GM18519 (cell line): ENCODE data around the gene MUC5B.
"Not testable (repeated sequence)": the region's sequence is repeated elsewhere in the genome, so short reads cannot be mapped to it uniquely, and the experiment has no call there.

ENCODE experiments used
- ATAC-seq: cut with Tn5 transposase; IDR thresholded peaks from one replicate; pipeline ENCODE4 v1.9.1; 2021; ENCODE audit warnings: mild to moderate bottlenecking, moderate library complexity; ENCODE audit not compliant: unreplicated experiment, low FRiP score

MUC5B gene

DNA sequence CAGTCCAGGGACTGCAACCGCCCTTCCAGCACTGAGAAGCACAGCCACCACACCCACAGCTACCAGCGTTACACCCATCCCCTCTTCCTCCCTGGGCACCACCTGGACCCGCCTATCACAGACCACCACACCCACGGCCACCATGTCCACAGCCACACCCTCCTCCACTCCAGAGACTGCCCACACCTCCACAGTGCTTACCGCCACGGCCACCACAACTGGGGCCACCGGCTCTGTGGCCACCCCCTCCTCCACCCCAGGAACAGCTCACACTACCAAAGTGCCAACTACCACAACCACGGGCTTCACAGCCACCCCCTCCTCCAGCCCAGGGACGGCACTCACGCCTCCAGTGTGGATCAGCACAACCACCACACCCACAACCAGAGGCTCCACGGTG lies 19.9 kb downstream of the MUC5B start:
- ATAC-seq = not testable (repeated sequence)

DNA sequence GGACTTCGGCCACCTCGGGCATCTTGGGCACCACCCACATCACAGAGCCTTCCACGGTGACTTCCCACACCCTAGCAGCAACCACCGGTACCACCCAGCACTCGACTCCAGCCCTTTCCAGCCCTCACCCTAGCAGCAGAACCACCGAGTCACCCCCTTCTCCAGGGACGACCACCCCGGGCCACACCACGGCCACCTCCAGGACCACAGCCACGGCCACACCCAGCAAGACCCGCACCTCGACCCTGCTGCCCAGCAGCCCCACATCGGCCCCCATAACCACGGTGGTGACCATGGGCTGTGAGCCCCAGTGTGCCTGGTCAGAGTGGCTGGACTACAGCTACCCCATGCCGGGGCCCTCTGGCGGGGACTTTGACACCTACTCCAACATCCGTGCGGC lies 20.7 kb downstream of the MUC5B start:
- ATAC-seq = not testable (repeated sequence)

DNA sequence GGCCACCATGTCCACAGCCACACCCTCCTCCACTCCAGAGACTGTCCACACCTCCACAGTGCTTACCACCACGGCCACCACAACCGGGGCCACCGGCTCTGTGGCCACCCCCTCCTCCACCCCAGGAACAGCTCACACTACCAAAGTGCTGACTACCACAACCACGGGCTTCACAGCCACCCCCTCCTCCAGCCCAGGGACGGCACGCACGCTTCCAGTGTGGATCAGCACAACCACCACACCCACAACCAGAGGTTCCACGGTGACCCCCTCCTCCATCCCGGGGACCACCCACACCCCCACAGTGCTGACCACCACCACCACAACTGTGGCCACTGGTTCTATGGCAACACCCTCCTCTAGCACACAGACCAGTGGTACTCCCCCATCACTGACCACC lies 21.7 kb downstream of the MUC5B start:
- ATAC-seq = not testable (repeated sequence)

GRCh38 chr11:1245717-1246116 lies 22.9 kb downstream of the MUC5B start:
- not testable (repeated sequence) for ATAC-seq

DNA sequence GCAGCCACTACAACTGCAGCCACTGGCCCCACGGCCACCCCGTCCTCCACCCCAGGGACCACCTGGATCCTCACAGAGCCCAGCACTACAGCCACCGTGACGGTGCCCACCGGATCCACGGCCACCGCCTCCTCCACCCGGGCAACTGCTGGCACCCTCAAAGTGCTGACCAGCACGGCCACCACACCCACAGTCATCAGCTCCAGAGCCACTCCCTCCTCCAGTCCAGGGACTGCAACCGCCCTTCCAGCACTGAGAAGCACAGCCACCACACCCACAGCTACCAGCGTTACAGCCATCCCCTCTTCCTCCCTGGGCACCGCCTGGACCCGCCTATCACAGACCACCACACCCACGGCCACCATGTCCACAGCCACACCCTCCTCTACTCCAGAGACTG lies 23.4 kb downstream of the MUC5B start:
- not testable (repeated sequence) for ATAC-seq

DNA sequence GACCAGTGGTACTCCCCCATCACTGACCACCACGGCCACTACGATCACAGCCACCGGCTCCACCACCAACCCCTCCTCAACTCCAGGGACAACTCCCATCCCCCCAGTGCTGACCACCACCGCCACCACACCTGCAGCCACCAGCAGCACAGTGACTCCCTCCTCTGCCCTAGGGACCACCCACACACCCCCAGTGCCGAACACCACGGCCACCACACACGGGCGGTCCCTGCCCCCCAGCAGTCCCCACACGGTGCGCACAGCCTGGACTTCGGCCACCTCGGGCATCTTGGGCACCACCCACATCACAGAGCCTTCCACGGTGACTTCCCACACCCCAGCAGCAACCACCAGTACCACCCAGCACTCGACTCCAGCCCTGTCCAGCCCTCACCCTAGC lies 24.2 kb downstream of the MUC5B start:
- not testable (repeated sequence) for ATAC-seq

GRCh38 chr11:1248951-1249350 lies 26.1 kb downstream of the MUC5B start:
- not testable (repeated sequence) for ATAC-seq

GRCh38 chr11:1250411-1250810 lies 27.5 kb downstream of the MUC5B start:
- not testable (repeated sequence) for ATAC-seq

DNA sequence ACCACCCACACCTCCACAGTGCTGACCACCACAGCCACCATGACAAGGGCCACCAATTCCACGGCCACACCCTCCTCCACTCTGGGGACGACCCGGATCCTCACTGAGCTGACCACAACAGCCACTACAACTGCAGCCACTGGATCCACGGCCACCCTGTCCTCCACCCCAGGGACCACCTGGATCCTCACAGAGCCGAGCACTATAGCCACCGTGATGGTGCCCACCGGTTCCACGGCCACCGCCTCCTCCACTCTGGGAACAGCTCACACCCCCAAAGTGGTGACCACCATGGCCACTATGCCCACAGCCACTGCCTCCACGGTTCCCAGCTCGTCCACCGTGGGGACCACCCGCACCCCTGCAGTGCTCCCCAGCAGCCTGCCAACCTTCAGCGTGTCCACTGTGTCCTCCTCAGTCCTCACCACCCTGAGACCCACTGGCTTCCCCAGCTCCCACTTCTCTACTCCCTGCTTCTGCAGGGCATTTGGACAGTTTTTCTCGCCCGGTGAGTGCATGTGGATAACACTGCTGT lies 28.4 kb downstream of the MUC5B start:
- ATAC-seq = no peak

DNA sequence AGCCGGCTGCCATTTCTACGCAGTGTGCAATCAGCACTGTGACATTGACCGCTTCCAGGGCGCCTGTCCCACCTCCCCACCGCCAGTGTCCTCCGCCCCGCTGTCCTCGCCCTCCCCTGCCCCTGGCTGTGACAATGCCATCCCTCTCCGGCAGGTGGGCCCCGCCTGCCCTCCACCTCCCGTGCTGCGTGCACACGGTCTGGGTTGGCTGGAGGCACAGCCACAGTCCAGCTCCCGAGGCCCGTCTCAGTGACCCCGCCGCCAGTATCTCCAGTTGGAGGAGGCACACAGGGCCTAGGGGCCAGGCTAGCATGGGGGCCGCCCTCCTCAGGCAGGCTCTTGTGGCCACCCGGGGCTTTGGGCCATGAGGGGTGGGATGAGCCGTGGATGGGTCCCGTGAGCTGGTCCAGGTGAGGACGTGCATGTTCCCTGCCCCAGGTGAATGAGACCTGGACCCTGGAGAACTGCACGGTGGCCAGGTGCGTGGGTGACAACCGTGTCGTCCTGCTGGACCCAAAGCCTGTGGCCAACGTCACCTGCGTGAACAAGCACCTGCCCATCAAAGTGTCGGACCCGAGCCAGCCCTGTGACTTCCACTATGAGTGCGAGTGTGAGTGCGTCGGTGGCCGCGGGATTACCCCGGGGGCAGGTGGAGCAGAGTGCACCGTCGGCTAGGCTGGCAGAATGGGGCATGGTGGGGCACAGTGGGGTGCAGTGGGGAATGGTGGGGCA lies 29.7 kb downstream of the MUC5B start:
- ATAC-seq = no peak

- no peak for ATAC-seq
These were observed 30.2 kb downstream of the MUC5B start for GRCh38 chr11:1253103-1253485.

- ATAC-seq = no peak
These were observed 31.3 kb downstream of the MUC5B start for GRCh38 chr11:1254086-1254648.

DNA sequence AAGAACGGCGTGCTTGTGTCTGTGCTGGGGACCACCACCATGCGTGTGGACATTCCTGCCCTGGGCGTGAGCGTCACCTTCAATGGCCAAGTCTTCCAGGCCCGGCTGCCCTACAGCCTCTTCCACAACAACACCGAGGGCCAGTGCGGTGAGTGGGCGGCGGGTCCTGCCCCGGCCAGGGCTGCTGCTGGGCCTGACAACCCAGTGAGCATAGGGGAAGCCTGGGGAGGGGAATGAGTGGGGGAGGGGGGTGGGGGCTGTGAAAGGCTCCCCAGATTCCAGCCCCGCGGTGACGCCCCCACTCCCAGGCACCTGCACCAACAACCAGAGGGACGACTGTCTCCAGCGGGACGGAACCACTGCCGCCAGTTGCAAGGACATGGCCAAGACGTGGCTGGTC lies 31.9 kb downstream of the MUC5B start:
- ATAC-seq = no peak

DNA sequence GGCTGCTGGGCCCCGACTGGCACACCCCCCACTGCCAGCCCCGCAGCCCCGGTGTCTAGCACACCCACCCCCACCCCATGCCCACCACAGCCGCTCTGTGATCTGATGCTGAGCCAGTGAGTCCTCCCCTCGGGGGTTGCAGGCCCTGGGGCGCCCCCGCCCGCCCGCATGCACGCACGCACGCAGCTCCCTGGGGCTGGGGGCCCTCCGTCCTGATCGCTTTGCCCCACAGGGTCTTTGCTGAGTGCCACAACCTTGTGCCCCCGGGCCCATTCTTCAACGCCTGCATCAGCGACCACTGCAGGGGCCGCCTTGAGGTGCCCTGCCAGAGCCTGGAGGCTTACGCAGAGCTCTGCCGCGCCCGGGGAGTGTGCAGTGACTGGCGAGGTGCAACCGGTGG lies 32.3 kb downstream of the MUC5B start:
- no peak for ATAC-seq

DNA sequence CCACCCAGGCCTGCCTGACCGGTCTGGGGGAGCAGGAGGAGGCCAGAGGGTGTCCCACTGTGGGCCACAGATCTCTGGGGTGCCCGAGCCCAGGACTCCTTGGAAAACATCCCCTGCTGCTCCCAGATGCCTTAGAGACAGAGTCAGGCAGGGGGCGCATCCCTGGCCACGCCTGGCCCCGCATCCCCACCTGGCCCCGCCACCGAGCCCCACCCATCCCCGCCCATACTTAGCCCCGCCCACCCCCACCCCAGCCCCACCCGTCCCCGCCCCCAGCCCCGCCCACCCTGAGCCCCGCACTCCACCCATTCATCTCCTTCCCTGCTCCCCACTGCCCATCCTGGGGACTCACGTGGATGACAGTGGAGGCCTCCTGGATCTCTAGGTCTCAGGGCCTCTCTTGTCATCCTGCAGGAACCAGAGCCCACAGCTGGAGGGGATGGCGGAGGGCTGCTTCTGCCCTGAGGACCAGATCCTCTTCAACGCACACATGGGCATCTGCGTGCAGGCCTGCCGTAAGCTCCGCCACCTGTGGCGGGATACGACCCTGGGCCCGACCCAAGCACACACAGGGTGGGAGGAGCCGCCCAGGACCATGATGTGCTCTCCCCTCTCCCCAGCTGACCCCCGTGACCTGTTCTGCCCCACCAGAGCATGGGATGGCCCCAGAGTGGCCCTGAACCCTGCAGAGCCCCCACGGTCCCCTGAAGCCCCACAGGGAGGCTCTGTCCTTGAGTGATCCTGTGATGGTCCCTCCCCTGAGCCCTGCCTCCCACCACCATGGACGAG lies 33.6 kb downstream of the MUC5B start:
- ATAC-seq = no peak

GRCh38 chr11:1257366-1257765 lies 34.5 kb downstream of the MUC5B start:
- no peak for ATAC-seq

DNA sequence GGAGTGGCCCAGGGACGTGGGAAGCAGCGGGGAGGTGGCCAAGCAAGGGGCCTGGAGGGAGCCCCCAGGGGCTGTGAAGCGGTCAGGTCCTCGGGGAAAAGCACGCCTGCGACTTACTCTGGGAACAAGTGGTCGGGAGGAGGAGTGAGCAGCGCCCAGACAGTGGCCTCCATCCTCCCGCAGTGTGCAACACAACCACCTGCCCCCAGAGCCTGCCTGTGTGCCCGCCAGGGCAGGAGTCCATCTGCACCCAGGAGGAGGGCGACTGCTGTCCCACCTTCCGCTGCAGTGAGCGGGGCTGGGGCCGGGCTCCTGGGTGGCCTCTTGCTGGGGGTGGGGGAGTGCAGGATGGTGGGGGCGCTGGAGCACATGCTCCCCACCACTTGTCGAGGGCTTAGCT lies 35.0 kb downstream of the MUC5B start:
- ATAC-seq = no peak

- no peak for ATAC-seq
These were observed 35.7 kb downstream of the MUC5B start for GRCh38 chr11:1258401-1259075.

- no peak for ATAC-seq
These were observed 36.2 kb downstream of the MUC5B start for GRCh38 chr11:1259076-1259461.

DNA sequence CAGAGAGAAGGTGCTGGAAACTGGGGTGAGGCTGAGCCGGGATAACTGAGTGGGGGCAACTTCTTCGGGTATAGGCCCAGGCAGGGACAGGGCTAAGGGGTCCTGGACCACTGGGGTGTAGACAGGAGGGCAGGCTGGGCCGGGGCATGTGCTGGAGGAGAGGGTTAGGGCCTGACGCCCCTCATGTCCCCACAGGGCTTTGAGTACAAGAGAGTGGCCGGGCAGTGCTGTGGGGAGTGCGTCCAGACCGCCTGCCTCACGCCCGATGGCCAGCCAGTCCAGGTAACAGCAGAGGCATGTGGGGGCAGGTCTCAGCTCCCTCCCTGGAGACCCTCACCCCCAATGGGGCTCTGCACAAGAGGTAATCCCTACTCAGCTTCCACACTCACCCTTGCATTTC lies 36.7 kb downstream of the MUC5B start:
- ATAC-seq = no peak

- ATAC-seq = no peak
These were observed 37.2 kb downstream of the MUC5B start for GRCh38 chr11:1260023-1260501.
